ENCODE results near the gene CNTNAP2.

DNA sequence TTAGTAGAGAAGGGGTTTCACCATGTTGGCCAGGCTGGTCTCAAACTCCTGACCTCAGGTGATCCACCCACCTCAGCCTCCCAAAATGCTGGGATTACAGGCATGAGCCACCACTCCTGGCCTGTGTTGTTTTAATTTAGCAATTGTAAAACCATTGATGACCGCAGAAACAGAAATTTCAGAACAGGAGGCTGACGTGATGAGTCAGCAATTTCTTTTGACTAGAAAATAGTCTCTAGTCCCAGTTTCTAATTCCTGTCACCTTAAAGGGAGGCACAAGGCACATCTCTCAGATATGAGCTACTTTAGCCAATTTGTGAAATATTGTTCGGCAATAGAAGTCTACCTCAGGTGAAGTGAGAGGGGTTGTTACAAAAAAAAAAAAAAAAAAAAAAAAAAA, 2033.1 kb downstream of the CNTNAP2 start:
- TF ChIP-seq, protein P1, sequence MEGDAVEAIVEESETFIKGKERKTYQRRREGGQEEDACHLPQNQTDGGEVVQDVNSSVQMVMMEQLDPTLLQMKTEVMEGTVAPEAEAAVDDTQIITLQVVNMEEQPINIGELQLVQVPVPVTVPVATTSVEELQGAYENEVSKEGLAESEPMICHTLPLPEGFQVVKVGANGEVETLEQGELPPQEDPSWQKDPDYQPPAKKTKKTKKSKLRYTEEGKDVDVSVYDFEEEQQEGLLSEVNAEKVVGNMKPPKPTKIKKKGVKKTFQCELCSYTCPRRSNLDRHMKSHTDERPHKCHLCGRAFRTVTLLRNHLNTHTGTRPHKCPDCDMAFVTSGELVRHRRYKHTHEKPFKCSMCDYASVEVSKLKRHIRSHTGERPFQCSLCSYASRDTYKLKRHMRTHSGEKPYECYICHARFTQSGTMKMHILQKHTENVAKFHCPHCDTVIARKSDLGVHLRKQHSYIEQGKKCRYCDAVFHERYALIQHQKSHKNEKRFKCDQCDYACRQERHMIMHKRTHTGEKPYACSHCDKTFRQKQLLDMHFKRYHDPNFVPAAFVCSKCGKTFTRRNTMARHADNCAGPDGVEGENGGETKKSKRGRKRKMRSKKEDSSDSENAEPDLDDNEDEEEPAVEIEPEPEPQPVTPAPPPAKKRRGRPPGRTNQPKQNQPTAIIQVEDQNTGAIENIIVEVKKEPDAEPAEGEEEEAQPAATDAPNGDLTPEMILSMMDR (IDR thresholded peaks at IDR 0.05; ENCODE audit: control extremely low read depth in 1 of 3, insufficient read depth in 1 of 3, low read depth in 1 of 3, low read length in 3 of 3): no peak
- TF ChIP-seq EZH2 (IDR thresholded peaks at IDR 0.05; ENCODE audit: low read depth, low read length, severe bottlenecking) (no peak), POLR2A (IDR thresholded peaks at IDR 0.05; ENCODE audit: control extremely low read depth in 1 of 2, low read depth in 2 of 2, low read length in 2 of 2) (no peak), YY1 (IDR thresholded peaks at IDR 0.05; ENCODE audit: low read depth, low read length) (no peak), HDAC6 (IDR thresholded peaks at IDR 0.05; ENCODE audit: low read depth, low read length) (no peak), SIX5 (IDR thresholded peaks at IDR 0.05; ENCODE audit: low read depth, low read length) (no peak)
